Testis (tissue), 2 donors: ENCODE measurements around the gene PGLYRP4.

ENCODE experiments used
- CTCF ChIP-seq, 3 experiments: fragments of 450-650 bp in 2 of 3; fragments of 200-600 bp in 1 of 3; sonication (generic) in 1 of 3; IDR thresholded peaks; one replicate each; pipeline ENCODE4 v1.5.1; 2016 to 2019; ENCODE audit warnings: antibody characterized with exemption in 3 of 3, mild to moderate bottlenecking in 2 of 3, moderate library complexity in 1 of 3
- POLR2A ChIP-seq: fragments of 450-650 bp; IDR thresholded peaks from one replicate; pipeline ENCODE4 v1.6.1; 2017; ENCODE audit warnings: antibody characterized with exemption, mild to moderate bottlenecking, moderate library complexity

DNA sequence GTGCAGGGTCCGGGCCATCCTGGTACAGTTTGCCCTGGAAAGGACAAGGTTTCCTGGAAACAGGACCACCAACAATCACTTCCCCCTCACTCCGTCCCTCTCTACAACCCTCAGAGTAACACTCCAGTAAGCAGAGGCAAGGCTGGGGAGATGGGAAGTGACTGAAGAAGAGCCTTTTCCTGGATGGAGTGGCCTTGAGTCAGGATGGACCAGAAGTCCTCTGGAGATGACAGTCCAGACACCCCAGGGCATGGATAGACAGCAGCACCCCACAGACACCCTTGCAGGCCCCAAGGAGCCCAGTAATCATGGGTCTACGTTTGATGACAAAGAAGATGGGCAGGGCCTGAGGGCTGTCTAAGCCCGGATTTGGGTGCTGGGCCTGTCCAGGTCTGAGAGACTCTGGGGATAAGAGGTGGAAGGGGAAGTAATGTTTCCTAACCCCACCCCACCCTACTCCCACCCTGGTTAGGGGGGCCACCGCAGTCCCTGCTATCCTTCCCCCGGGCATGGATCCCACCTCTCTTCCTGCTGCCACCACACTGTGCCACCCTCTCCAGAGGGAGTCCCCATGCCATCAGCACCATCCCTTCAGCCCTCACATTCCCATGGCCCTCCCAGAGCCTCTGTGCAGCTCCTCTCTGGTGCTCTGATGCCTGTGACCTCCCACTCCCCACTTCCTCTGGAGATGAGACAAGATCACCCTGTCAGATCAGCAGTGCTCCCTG, 49.4 kb upstream of the PGLYRP4 start:
- TF ChIP-seq CTCF (IDR thresholded peaks at IDR 0.05) (no peak), POLR2A (no peak)
